Right lobe of liver (tissue), 4 donors: ENCODE data around the gene DIP2C.

Source experiments
- POLR2A ChIP-seq: fragments of 450-650 bp; IDR thresholded peaks from one replicate; pipeline ENCODE4 v1.6.1; 2017; ENCODE audit warnings: antibody characterized with exemption, mild to moderate bottlenecking
- TF ChIP-seq, protein P1 (sequence below), 4 donors: fragments of 200-600 bp in 3 of 4; fragments of 450-650 bp in 1 of 4; IDR thresholded peaks; one replicate each; pipeline versions ENCODE4 v1.5.1 to v1.8.0; 2016 to 2022; ENCODE audit warnings: antibody characterized with exemption in 4 of 4, mild to moderate bottlenecking in 2 of 4
- donor health status: DM: no; HTN: no; CAD: no.
- donor health status: DM: no; HTN: no; CAD: no.
- donor health status: DM: no; HTN: yes; CAD: no.

DNA sequence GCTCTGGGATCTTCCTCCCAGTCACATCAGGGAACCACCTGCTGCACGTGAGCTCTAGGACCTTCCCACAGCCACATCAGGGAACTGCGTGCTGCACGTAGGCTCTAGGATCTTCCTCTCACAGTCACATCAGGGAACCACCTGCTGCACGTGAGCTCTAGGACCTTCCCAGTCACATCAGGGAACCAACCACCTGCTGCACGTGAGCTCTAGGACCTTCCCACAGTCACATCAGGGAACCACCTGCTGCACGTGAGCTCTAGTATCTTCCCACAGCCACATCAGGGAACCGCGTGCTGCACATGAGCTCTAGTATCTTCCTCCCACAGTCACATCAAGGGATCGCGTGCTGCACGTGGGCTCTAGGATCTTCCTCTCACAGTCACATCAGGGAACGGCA lies 229.7 kb downstream of the DIP2C start:
- no peak for TF ChIP-seq POLR2A
- TF ChIP-seq, protein P1, sequence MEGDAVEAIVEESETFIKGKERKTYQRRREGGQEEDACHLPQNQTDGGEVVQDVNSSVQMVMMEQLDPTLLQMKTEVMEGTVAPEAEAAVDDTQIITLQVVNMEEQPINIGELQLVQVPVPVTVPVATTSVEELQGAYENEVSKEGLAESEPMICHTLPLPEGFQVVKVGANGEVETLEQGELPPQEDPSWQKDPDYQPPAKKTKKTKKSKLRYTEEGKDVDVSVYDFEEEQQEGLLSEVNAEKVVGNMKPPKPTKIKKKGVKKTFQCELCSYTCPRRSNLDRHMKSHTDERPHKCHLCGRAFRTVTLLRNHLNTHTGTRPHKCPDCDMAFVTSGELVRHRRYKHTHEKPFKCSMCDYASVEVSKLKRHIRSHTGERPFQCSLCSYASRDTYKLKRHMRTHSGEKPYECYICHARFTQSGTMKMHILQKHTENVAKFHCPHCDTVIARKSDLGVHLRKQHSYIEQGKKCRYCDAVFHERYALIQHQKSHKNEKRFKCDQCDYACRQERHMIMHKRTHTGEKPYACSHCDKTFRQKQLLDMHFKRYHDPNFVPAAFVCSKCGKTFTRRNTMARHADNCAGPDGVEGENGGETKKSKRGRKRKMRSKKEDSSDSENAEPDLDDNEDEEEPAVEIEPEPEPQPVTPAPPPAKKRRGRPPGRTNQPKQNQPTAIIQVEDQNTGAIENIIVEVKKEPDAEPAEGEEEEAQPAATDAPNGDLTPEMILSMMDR (IDR thresholded peaks at IDR 0.05), result no peak
